Activated CD8-positive, alpha-beta T cell treated with anti-CD3 and anti-CD28 coated beads for 36 hours (primary cell): Measurements from ENCODE around the gene CFAP221. TPM values are rescaled to one million over a fixed set of nuclear protein-coding genes. Genes with fewer than 3 reads are reported as not detected.
A peak's percentile ranks its signal among the peaks of the same experiment; 100 is the strongest.

Source experiments
- ATAC-seq: fragments of 200-7000 bp; cut with Tn5 transposase; one replicate; pipeline ENCODE4 v1.10.0; 2021; ENCODE audit warnings: mild to moderate bottlenecking, moderate library complexity
- CTCF ChIA-PET: fragments of 350-600 bp; sonication (Branson Sonifier 250); formaldehyde crosslinking; loops from one replicate; lab custom pipeline; 2021; ENCODE audit warnings: antibody characterized with exemption; lab: Charles Lee
- POLR2A ChIA-PET: fragments of 350-600 bp; sonication (Branson Sonifier 250); formaldehyde crosslinking; loops from one replicate; lab custom pipeline; 2021; ENCODE audit warnings: antibody characterized with exemption; lab: Charles Lee
- DNase-seq: peaks from one replicate; pipeline ENCODE4 v3.0.0-alpha.2; 2020
- H3K27ac Mint-ChIP-seq: one replicate; pipeline ENCODE4 v1.8.0; 2021; ENCODE audit warnings: mild to moderate bottlenecking, mixed read lengths
- H3K27me3 Mint-ChIP-seq: one replicate; pipeline ENCODE4 v1.8.0; 2021; ENCODE audit warnings: mixed read lengths
- H3K36me3 Mint-ChIP-seq: one replicate; pipeline ENCODE4 v1.8.0; 2021; ENCODE audit warnings: low read depth, mixed read lengths
- H3K4me1 Mint-ChIP-seq: one replicate; pipeline ENCODE4 v1.8.0; 2021; ENCODE audit warnings: low read depth, mixed read lengths
- H3K4me3 Mint-ChIP-seq: one replicate; pipeline ENCODE4 v1.8.0; 2021; ENCODE audit warnings: mild to moderate bottlenecking, moderate library complexity, mixed read lengths
- H3K9me3 Mint-ChIP-seq: one replicate; pipeline ENCODE4 v1.8.0; 2021; ENCODE audit warnings: mixed read lengths
- intact Hi-C: fragments of 100-400 bp; cut with micrococcal nuclease; formaldehyde crosslinking; loops from one replicate; pipeline ENCODE4 v1.10.0; 2022
- total RNA-seq, 2 experiments: library from RNA; stranded (reverse); gene quantifications; one replicate each; pipeline ENCODE4 v1.2.3, GENCODE V29; 2021
- TF ChIP-seq, protein P1 (sequence below): fragments of 200-600 bp; IDR thresholded peaks from one replicate; pipeline ENCODE4 v1.8.0; 2022; ENCODE audit warnings: antibody characterized with exemption, mild to moderate bottlenecking

Gene CFAP221
- total RNA-seq, 2 experiments from 2014 or later = not detected

- peak; percentile 55 for ATAC-seq
- Mint-ChIP-seq H3K27ac (no peak overlapping the region), H3K27me3 (no peaks in the 10 kb centered on the region), H3K4me1 (peaks cover 8% of the 10 kb centered on the region), H3K36me3 (no peaks in the 10 kb centered on the region), H3K9me3 (peaks cover 4% of the 10 kb centered on the region), H3K4me3 (no peak overlapping the region)
- CTCF ChIA-PET = interaction anchor here (1.0 to 4.9 kb wide), 10 partner anchors 9 to 476 kb away, joined by 3 to 44 read pairs (median 4); no protein-coding TSS in a partner anchor
- peak; percentile 16 for DNase-seq
- TF ChIP-seq, protein P1, sequence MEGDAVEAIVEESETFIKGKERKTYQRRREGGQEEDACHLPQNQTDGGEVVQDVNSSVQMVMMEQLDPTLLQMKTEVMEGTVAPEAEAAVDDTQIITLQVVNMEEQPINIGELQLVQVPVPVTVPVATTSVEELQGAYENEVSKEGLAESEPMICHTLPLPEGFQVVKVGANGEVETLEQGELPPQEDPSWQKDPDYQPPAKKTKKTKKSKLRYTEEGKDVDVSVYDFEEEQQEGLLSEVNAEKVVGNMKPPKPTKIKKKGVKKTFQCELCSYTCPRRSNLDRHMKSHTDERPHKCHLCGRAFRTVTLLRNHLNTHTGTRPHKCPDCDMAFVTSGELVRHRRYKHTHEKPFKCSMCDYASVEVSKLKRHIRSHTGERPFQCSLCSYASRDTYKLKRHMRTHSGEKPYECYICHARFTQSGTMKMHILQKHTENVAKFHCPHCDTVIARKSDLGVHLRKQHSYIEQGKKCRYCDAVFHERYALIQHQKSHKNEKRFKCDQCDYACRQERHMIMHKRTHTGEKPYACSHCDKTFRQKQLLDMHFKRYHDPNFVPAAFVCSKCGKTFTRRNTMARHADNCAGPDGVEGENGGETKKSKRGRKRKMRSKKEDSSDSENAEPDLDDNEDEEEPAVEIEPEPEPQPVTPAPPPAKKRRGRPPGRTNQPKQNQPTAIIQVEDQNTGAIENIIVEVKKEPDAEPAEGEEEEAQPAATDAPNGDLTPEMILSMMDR = no peak
- intact Hi-C loops = no loop called here
- POLR2A ChIA-PET = no interaction called here
Observed at GRCh38 chr2:119704670-119705120, 160.4 kb downstream of the CFAP221 start.

DNA sequence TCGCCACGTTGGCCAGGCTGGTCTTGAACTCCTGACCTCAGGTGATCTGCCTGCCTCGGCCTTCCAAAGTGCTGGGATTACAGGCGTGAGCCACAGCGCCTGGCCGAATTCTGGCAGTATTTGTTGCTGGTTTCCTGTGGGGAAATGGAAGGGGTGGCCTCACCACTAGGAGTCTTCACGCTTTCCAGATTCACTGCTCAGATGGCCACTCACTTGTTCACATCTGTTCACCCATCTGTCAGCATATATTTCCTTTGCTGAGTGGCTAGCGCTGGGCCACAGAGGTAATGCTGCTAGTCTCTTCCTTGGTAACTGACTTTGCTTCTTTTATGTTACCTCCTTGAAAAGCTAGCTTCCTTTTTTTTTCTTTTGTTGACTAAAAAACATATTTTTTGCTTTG lies 162.0 kb downstream of the CFAP221 start:
- no peak overlapping the region for H3K27ac Mint-ChIP-seq
- peaks cover 4% of the 10 kb centered on the region for H3K9me3 Mint-ChIP-seq
- no peak for ATAC-seq
- ChIA-PET CTCF (interaction anchor here (1.9 kb wide), 1 partner anchor 469 kb away, joined by 8 read pairs; no protein-coding TSS in a partner anchor), POLR2A (no interaction called here)
- no peaks in the 10 kb centered on the region for H3K36me3 Mint-ChIP-seq
- TF ChIP-seq, protein P1 = no peak
- H3K4me1 Mint-ChIP-seq = peaks cover 8% of the 10 kb centered on the region
- no peaks in the 10 kb centered on the region for H3K27me3 Mint-ChIP-seq
- no peak for DNase-seq
- no peak overlapping the region for H3K4me3 Mint-ChIP-seq
- intact Hi-C loops = no loop called here

Other genes starting within 250 kb of the CFAP221 start
- gene C2orf76, start 177.6 kb upstream of the CFAP221 start, total RNA-seq = 10 to 100 TPM in 1 of 2 experiments, 1 to 10 TPM in 1; 9.6 to 11.5 TPM
- 100 to 1,000 TPM; 142 to 143 TPM for gene DBI, start 177.5 kb upstream of the CFAP221 start, total RNA-seq
- not detected for gene TMEM37, start 112.6 kb upstream of the CFAP221 start, total RNA-seq
- not detected for gene SCTR, start 20.0 kb upstream of the CFAP221 start, total RNA-seq
- gene TMEM177, start 134.8 kb downstream of the CFAP221 start, total RNA-seq = 10 to 100 TPM; 13.1 to 14.6 TPM
- 10 to 100 TPM; 34.4 to 40.2 TPM for gene PTPN4, start 215.5 kb downstream of the CFAP221 start, total RNA-seq